M059J (cell line): ENCODE measurements around the gene GJA8. TPM values are rescaled to one million over a fixed set of nuclear protein-coding genes. Genes with fewer than 3 reads are reported as not detected.
"Not testable (repeated sequence)": the region's sequence is repeated elsewhere in the genome, so short reads cannot be mapped to it uniquely, and the experiment has no call there.

Source experiments
- DNase-seq: peaks from one replicate; pipeline ENCODE4 v3.0.0-alpha.2; 2012; ENCODE audit warnings: low read depth
- total RNA-seq: library from RNA; depleted of rRNA; stranded (reverse); fragments of >200 nt; shearing (Covaris generic); gene quantifications from 2 replicates; pipeline ENCODE4 v1.2.3, GENCODE V29; 2014; rRNA removed

Gene GJA8
- total RNA-seq: not detected in 2 replicates

- DNase-seq: peak; percentile 71
These were observed at the start of gene GJA8 for GRCh38 chr1:147902253-147902845. Gene GJA8 (plus strand): TSS chr1:147902795. CDS start chr1:147907956, 5,161 bp downstream.

- DNase-seq: peak; percentile 32
These were observed 49.2 kb upstream of the GJA8 start for GRCh38 chr1:147853391-147853790.

GRCh38 chr1:147854989-147855388, 47.6 kb upstream of the GJA8 start:
- DNase-seq: not testable (repeated sequence)

GRCh38 chr1:147855996-147856395, 46.6 kb upstream of the GJA8 start:
- DNase-seq: not testable (repeated sequence)

- not testable (repeated sequence) for DNase-seq
These were observed 35.4 kb upstream of the GJA8 start for GRCh38 chr1:147867204-147867603.

GRCh38 chr1:147878022-147878421, 24.6 kb upstream of the GJA8 start:
- DNase-seq: no peak

- DNase-seq: no peak
These were observed 22.7 kb upstream of the GJA8 start for GRCh38 chr1:147879911-147880310.

GRCh38 chr1:147882535-147882934, 20.1 kb upstream of the GJA8 start:
- DNase-seq: no peak

GRCh38 chr1:147890177-147890790, 12.3 kb upstream of the GJA8 start:
- peak; percentile 77 for DNase-seq

- no peak for DNase-seq
These were observed 11.5 kb upstream of the GJA8 start for GRCh38 chr1:147891088-147891487.

GRCh38 chr1:147892216-147892615, 10.4 kb upstream of the GJA8 start:
- peak; percentile 29 for DNase-seq

GRCh38 chr1:147892731-147893214, 9.8 kb upstream of the GJA8 start:
- peak; percentile 52 for DNase-seq

GRCh38 chr1:147895123-147895522, 7.5 kb upstream of the GJA8 start:
- DNase-seq: peak; percentile 19

GRCh38 chr1:147897029-147897752, 5.4 kb upstream of the GJA8 start:
- DNase-seq: peak; percentile 20

- no peak for DNase-seq
These were observed 4.8 kb upstream of the GJA8 start for GRCh38 chr1:147897789-147898188.

GRCh38 chr1:147904726-147905125, 2.1 kb downstream of the GJA8 start:
- no peak for DNase-seq

GRCh38 chr1:147907786-147908509, 5.4 kb downstream of the GJA8 start:
- no peak for DNase-seq

- DNase-seq: no peak
These were observed 10.0 kb downstream of the GJA8 start for GRCh38 chr1:147912553-147912952.

- DNase-seq: no peak
These were observed 10.9 kb downstream of the GJA8 start for GRCh38 chr1:147913362-147913942.

- DNase-seq: peak; percentile 20
These were observed 17.3 kb downstream of the GJA8 start for GRCh38 chr1:147919896-147920295.

- peak; percentile 11 for DNase-seq
These were observed 22.2 kb downstream of the GJA8 start for GRCh38 chr1:147924813-147925212.

- DNase-seq: not testable (repeated sequence)
These were observed 24.6 kb downstream of the GJA8 start for GRCh38 chr1:147927215-147927614.
